ENCODE data around the gene SCRT2. TPM values are rescaled to one million over a fixed set of nuclear protein-coding genes. Genes with fewer than 3 reads are reported as not detected.

The SCRT2 gene
- total and polyA plus RNA-seq, 4 donors: not detected

- Histone ChIP-seq H3K36me3 (ENCODE audit: control insufficient read depth in 4 of 4, insufficient read depth in 4 of 4, low read length in 4 of 4) (no peaks in the 10 kb centered on the region), H3K4me1 (ENCODE audit: control insufficient read depth in 5 of 5, insufficient read depth in 5 of 5, low read length in 5 of 5) (no peaks in the 10 kb centered on the region), H3K9me3 (ENCODE audit: control insufficient read depth in 4 of 4, insufficient read depth in 3 of 4, low read length in 3 of 4) (peaks cover 0 to 5% (median 0%) of the 10 kb centered on the region in 4 donors), H3K27me3 (ENCODE audit: control insufficient read depth in 3 of 3, insufficient read depth in 3 of 3, low read length in 2 of 3) (peaks cover 0 to 3% (median 0%) of the 10 kb centered on the region in 3 donors), H3K9ac (ENCODE audit: insufficient read depth in 1 of 2, low read length in 2 of 2) (no peak overlapping the region), H3K4me3 (no peak overlapping the region), H3K27ac (ENCODE audit: low read depth in 1 of 2, low read length in 1 of 2) (no peak overlapping the region)
- 59 to 66% methylated on average over 6 of the region's 6 CpGs for WGBS, 2 donors
- ATAC-seq (ENCODE audit: insufficient read depth, low FRiP score) (no peak), DNase-seq (no peak)
- TF ChIP-seq, protein P1, sequence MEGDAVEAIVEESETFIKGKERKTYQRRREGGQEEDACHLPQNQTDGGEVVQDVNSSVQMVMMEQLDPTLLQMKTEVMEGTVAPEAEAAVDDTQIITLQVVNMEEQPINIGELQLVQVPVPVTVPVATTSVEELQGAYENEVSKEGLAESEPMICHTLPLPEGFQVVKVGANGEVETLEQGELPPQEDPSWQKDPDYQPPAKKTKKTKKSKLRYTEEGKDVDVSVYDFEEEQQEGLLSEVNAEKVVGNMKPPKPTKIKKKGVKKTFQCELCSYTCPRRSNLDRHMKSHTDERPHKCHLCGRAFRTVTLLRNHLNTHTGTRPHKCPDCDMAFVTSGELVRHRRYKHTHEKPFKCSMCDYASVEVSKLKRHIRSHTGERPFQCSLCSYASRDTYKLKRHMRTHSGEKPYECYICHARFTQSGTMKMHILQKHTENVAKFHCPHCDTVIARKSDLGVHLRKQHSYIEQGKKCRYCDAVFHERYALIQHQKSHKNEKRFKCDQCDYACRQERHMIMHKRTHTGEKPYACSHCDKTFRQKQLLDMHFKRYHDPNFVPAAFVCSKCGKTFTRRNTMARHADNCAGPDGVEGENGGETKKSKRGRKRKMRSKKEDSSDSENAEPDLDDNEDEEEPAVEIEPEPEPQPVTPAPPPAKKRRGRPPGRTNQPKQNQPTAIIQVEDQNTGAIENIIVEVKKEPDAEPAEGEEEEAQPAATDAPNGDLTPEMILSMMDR (IDR thresholded peaks at IDR 0.05; ENCODE audit: control extremely low read depth, extremely low read depth): no peak
Measured at GRCh38 chr20:701401-702129, 26.0 kb upstream of the SCRT2 start.

- no peak overlapping the region for H3K4me3 ChIP-seq
- no peak for ATAC-seq (ENCODE audit: insufficient read depth, low FRiP score)
- no peaks in the 10 kb centered on the region for H3K36me3 ChIP-seq (ENCODE audit: control insufficient read depth in 4 of 4, insufficient read depth in 4 of 4, low read length in 4 of 4)
- peaks cover 0 to 4% (median 0%) of the 10 kb centered on the region in 5 donors for H3K4me1 ChIP-seq (ENCODE audit: control insufficient read depth in 5 of 5, insufficient read depth in 5 of 5, low read length in 5 of 5)
- H3K9me3 ChIP-seq (ENCODE audit: control insufficient read depth in 4 of 4, insufficient read depth in 3 of 4, low read length in 3 of 4): peaks cover 0 to 5% (median 0%) of the 10 kb centered on the region in 4 donors
- no peak overlapping the region for H3K9ac ChIP-seq (ENCODE audit: insufficient read depth in 1 of 2, low read length in 2 of 2)
- WGBS, 2 donors: 52 to 77% methylated on average over 10 of the region's 10 CpGs
- no peak overlapping the region for H3K27ac ChIP-seq (ENCODE audit: low read depth in 1 of 2, low read length in 1 of 2)
- no peak for DNase-seq
- TF ChIP-seq, protein P1 (IDR thresholded peaks at IDR 0.05; ENCODE audit: control extremely low read depth, extremely low read depth): no peak
- no peaks in the 10 kb centered on the region for H3K27me3 ChIP-seq (ENCODE audit: control insufficient read depth in 3 of 3, insufficient read depth in 3 of 3, low read length in 2 of 3)
Measured at GRCh38 chr20:699811-700338, 24.3 kb upstream of the SCRT2 start.

DNA sequence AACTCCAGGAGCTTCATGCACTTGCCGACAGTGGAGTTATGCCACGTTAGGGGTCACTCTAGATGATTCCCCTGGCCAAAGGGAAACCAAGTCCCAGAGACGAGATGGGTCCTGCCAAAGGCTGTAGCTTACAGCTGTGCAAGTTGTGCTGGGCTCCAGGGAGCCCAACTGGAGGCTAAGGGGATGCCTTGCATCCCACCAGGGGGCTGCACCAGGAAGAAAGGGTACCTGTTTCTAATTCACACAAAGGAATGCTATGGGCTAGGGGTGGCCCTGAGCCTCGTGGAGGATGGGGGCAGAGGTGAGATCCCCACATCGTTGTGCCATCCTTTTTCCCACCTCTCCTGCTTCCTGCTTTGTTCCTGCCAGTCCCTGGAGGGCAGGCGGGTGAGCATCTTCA is 23.7 kb upstream of the SCRT2 start:
- H3K9ac ChIP-seq (ENCODE audit: insufficient read depth in 1 of 2, low read length in 2 of 2): no peak overlapping the region
- peaks cover 0 to 4% (median 0%) of the 10 kb centered on the region in 5 donors for H3K4me1 ChIP-seq (ENCODE audit: control insufficient read depth in 5 of 5, insufficient read depth in 5 of 5, low read length in 5 of 5)
- TF ChIP-seq, protein P1 (IDR thresholded peaks at IDR 0.05; ENCODE audit: control extremely low read depth, extremely low read depth): no peak
- ATAC-seq (ENCODE audit: insufficient read depth, low FRiP score) (no peak), DNase-seq (no peak)
- H3K9me3 ChIP-seq (ENCODE audit: control insufficient read depth in 4 of 4, insufficient read depth in 3 of 4, low read length in 3 of 4): peaks cover 0 to 5% (median 0%) of the 10 kb centered on the region in 4 donors
- WGBS, 2 donors: 57 to 67% methylated on average over 6 of the region's 6 CpGs
- no peak overlapping the region for H3K4me3 ChIP-seq
- no peaks in the 10 kb centered on the region for H3K36me3 ChIP-seq (ENCODE audit: control insufficient read depth in 4 of 4, insufficient read depth in 4 of 4, low read length in 4 of 4)
- no peaks in the 10 kb centered on the region for H3K27me3 ChIP-seq (ENCODE audit: control insufficient read depth in 3 of 3, insufficient read depth in 3 of 3, low read length in 2 of 3)
- H3K27ac ChIP-seq (ENCODE audit: low read depth in 1 of 2, low read length in 1 of 2): no peak overlapping the region

All from lung (tissue), 12 donors.